ENCODE data around the gene NCAM1. TPM values are rescaled to one million over a fixed set of nuclear protein-coding genes. Genes with fewer than 3 reads are reported as not detected.

NCAM1 gene
- total RNA-seq, 1 experiment from 2014 or later: 12.0 TPM

DNA sequence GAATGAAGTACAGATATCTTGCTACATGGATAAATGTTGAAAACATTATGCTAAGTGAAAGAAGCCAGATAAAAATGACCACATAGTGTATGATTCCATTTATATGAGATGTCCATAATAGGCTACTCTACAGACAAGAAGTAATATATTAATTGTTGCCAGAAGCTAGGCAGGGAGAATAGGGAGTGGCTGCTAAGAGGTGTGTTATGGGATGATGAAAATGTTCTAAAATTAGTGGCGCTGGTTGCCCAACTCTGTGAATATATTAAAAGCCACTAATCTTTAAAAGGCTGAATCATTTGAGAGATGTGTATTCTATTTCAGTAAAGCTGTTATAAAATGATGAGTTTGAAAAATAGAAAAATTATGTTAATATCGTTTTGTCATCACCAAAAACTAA lies 144.4 kb downstream of the NCAM1 start:
- POLR2A ChIA-PET (ENCODE audit: low non-redundant PET): no interaction called here
- H3K9me3 ChIP-seq (ENCODE audit: low read depth, low read length, poor library complexity, severe bottlenecking): no peaks in the 10 kb centered on the region
- CTCF ChIA-PET: no interaction called here
- H3K36me3 ChIP-seq (ENCODE audit: insufficient read depth, low read length, poor library complexity, severe bottlenecking): no peaks in the 10 kb centered on the region
- DNase-seq (ENCODE audit: low spot score): no peak
- intact Hi-C loops (cut with micrococcal nuclease; ENCODE audit: unreplicated experiment): no loop called here
- BruUV-seq (replicated peaks): no TSS peak
- no peaks in the 10 kb centered on the region for H3K4me1 ChIP-seq (ENCODE audit: insufficient read depth, low read length, poor library complexity, severe bottlenecking)
- H3K27ac ChIP-seq (ENCODE audit: low read depth, low read length, poor library complexity, severe bottlenecking): no peak overlapping the region
- no peaks in the 10 kb centered on the region for H3K27me3 ChIP-seq (replicated peaks; ENCODE audit: insufficient read depth, low read depth, low read length, poor library complexity)
- TF ChIP-seq EZH2 (IDR thresholded peaks at IDR 0.05; ENCODE audit: borderline replicate concordance, low read depth, low read length, poor library complexity, severe bottlenecking): no peak
- TF ChIP-seq, protein P1, sequence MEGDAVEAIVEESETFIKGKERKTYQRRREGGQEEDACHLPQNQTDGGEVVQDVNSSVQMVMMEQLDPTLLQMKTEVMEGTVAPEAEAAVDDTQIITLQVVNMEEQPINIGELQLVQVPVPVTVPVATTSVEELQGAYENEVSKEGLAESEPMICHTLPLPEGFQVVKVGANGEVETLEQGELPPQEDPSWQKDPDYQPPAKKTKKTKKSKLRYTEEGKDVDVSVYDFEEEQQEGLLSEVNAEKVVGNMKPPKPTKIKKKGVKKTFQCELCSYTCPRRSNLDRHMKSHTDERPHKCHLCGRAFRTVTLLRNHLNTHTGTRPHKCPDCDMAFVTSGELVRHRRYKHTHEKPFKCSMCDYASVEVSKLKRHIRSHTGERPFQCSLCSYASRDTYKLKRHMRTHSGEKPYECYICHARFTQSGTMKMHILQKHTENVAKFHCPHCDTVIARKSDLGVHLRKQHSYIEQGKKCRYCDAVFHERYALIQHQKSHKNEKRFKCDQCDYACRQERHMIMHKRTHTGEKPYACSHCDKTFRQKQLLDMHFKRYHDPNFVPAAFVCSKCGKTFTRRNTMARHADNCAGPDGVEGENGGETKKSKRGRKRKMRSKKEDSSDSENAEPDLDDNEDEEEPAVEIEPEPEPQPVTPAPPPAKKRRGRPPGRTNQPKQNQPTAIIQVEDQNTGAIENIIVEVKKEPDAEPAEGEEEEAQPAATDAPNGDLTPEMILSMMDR (conservative IDR thresholded peaks at IDR 0.05; ENCODE audit: low read depth, low read length): no peak
- no peak overlapping the region for H3K4me3 ChIP-seq (ENCODE audit: low read depth, low read length, poor library complexity, severe bottlenecking)

DNA sequence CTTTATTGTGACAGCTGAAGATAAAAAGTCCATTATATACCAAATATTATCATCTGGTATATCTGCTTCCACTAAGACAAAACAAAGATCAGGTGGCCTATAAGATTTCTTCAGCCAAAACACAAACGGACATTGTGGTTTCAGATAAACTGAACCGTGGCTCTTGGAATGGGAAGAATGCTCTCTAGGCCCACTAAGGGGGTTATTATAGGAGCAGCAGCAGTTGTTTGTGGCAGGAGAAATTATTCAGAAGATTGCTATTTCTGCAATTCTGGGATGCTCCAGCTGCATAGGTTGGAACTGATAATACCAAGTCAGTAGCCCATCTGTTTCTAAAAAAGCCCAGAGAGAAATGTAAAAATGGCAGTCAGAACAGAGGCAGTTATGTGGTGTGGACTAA lies 145.3 kb downstream of the NCAM1 start:
- POLR2A ChIA-PET (ENCODE audit: low non-redundant PET): no interaction called here
- intact Hi-C loops (cut with micrococcal nuclease; ENCODE audit: unreplicated experiment): no loop called here
- no TSS peak for BruUV-seq (replicated peaks)

DNA sequence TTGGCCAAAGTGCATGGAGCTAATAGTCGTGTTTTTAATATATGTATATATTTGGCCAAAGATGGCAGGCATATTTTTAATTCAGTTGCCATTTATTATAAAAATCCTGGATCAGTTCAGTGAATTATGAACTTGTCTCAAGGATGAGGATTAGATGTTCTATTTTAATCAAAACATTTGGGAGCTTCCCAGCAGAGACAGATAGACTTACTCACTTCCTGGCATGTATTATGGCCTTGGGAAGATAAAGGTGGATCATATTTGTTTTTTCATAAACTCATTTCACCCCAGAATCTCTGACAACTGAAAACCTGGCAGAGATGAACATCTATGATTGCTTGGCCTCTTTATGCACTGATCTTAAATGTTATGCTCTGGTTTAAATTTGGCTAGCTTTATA lies 148.8 kb downstream of the NCAM1 start:
- no TSS peak for BruUV-seq (replicated peaks)
- intact Hi-C loops (cut with micrococcal nuclease; ENCODE audit: unreplicated experiment): loop anchor here (5.0 kb wide), 2 partner anchors 148 to 668 kb away; partner anchors contain the start of gene NCAM1
- Histone ChIP-seq H3K36me3 (ENCODE audit: insufficient read depth, low read length, poor library complexity, severe bottlenecking) (no peaks in the 10 kb centered on the region), H3K27ac (ENCODE audit: low read depth, low read length, poor library complexity, severe bottlenecking) (no peak overlapping the region), H3K9me3 (ENCODE audit: low read depth, low read length, poor library complexity, severe bottlenecking) (no peaks in the 10 kb centered on the region), H3K4me3 (ENCODE audit: low read depth, low read length, poor library complexity, severe bottlenecking) (no peak overlapping the region), H3K4me1 (ENCODE audit: insufficient read depth, low read length, poor library complexity, severe bottlenecking) (no peaks in the 10 kb centered on the region), H3K27me3 (replicated peaks; ENCODE audit: insufficient read depth, low read depth, low read length, poor library complexity) (no peaks in the 10 kb centered on the region)
- no peak for DNase-seq (ENCODE audit: low spot score)
- CTCF ChIA-PET: no interaction called here
- TF ChIP-seq, protein P1 (conservative IDR thresholded peaks at IDR 0.05; ENCODE audit: low read depth, low read length): no peak
- no peak for TF ChIP-seq EZH2 (IDR thresholded peaks at IDR 0.05; ENCODE audit: borderline replicate concordance, low read depth, low read length, poor library complexity, severe bottlenecking)
- POLR2A ChIA-PET (ENCODE audit: low non-redundant PET): interaction anchor here (0.8 kb wide), 1 partner anchor 37 kb away, joined by 3 read pairs; no protein-coding TSS in a partner anchor

More for the DNA sequence above, 145.3 kb downstream of the NCAM1 start:
- Histone ChIP-seq H3K9me3 (ENCODE audit: low read depth, low read length, poor library complexity, severe bottlenecking) (no peaks in the 10 kb centered on the region), H3K4me1 (ENCODE audit: insufficient read depth, low read length, poor library complexity, severe bottlenecking) (no peaks in the 10 kb centered on the region), H3K27me3 (replicated peaks; ENCODE audit: insufficient read depth, low read depth, low read length, poor library complexity) (no peaks in the 10 kb centered on the region), H3K4me3 (ENCODE audit: low read depth, low read length, poor library complexity, severe bottlenecking) (no peak overlapping the region), H3K36me3 (ENCODE audit: insufficient read depth, low read length, poor library complexity, severe bottlenecking) (no peaks in the 10 kb centered on the region), H3K27ac (ENCODE audit: low read depth, low read length, poor library complexity, severe bottlenecking) (no peak overlapping the region)
- TF ChIP-seq EZH2 (IDR thresholded peaks at IDR 0.05; ENCODE audit: borderline replicate concordance, low read depth, low read length, poor library complexity, severe bottlenecking): no peak
- TF ChIP-seq, protein P1 (conservative IDR thresholded peaks at IDR 0.05; ENCODE audit: low read depth, low read length): no peak
- DNase-seq (ENCODE audit: low spot score): no peak
- CTCF ChIA-PET: no interaction called here
